Stimulated activated effector memory CD8-positive, alpha-beta T cell treated with anti-CD3 and anti-CD28 coated beads, Interleukin-12 subunit alpha, Interleukin-12 subunit beta, amount 100 ng/mL, for 72 hours (primary cell): ENCODE data around the gene KRT6A.

ENCODE experiments used
- ATAC-seq: fragments of 150-1000 bp; cut with Tn5 transposase; 2 replicates; pipeline ENCODE4 v1.10.0; 2021
- DNase-seq, 2 donors: peaks; one replicate each; pipeline ENCODE4 v3.0.0; 2021 to 2022; ENCODE audit warnings: low spot score in 2 of 2
- H3K27ac Mint-ChIP-seq: one replicate; pipeline ENCODE4 v1.8.0; 2022; ENCODE audit warnings: mild to moderate bottlenecking, mixed read lengths
- H3K36me3 Mint-ChIP-seq: one replicate; pipeline ENCODE4 v1.8.0; 2022; ENCODE audit warnings: mild to moderate bottlenecking, mixed read lengths
- H3K4me1 Mint-ChIP-seq: one replicate; pipeline ENCODE4 v1.8.0; 2022; ENCODE audit warnings: mixed read lengths
- H3K4me3 Mint-ChIP-seq: one replicate; pipeline ENCODE4 v1.8.0; 2022; ENCODE audit warnings: mild to moderate bottlenecking, mixed read lengths
- H3K9me3 Mint-ChIP-seq: one replicate; pipeline ENCODE4 v1.8.0; 2022; ENCODE audit warnings: mixed read lengths

Gene KRT6A

GRCh38 chr12:52439845-52440244 is 53.2 kb downstream of the KRT6A start:
- Mint-ChIP-seq H3K4me1 (no peaks in the 10 kb centered on the region), H3K27ac (no peak overlapping the region), H3K9me3 (no peaks in the 10 kb centered on the region), H3K4me3 (no peak overlapping the region), H3K36me3 (no peaks in the 10 kb centered on the region)
- no peak for ATAC-seq
- no peak for DNase-seq

GRCh38 chr12:52439420-52439819 is 53.6 kb downstream of the KRT6A start:
- no peak for DNase-seq
- Mint-ChIP-seq H3K4me1 (no peaks in the 10 kb centered on the region), H3K4me3 (no peak overlapping the region), H3K27ac (no peak overlapping the region), H3K36me3 (no peaks in the 10 kb centered on the region), H3K9me3 (no peaks in the 10 kb centered on the region)
- ATAC-seq: no peak

DNA sequence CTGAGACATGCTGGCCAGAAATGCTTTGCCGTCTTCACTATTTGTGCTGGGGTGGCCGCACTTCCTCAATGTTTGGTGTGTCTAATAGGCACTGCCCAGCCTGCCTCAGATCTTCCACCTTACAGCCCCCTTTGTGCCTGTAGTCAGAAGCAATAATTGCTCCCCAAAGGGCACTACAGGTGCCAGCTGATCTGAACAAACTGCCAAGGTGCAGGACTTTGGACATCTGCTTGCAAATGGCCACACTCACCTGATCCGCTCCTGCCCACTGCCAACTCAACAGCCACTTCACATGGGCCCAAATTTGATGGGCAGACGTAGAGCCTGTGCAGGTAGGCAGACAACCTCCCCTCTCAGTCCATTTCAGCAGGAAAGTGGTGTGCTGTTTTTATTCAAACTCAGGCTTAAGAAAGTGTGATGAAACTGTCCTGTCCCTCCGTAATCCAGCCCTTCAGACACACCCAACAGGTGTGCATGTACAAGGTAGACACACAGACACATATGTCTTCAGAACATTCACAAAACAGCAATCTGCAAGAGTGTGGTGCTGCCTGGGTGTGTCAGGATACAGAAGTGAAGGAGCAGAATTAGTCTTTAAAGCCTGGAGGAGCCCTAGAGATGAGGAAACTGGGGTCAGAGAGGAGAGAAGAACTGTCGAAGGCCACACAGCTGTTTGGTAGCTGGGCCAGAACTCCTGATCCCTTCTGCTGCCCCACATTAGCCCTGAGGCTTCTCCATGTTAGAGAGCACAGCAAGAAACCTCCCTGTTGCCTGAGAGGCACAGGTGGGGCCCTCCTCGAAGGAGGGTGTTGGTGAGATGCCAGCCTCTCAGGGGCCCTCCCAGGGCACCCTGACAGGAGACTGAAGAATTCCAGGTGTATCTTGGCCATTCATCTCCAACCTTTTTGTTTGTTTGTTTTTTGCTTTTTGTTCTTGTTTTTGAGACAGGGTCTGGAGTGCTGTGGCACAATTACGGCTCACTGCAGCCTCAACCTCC is 54.5 kb downstream of the KRT6A start:
- no peak for ATAC-seq
- H3K4me1 Mint-ChIP-seq: no peaks in the 10 kb centered on the region

GRCh38 chr12:52437508-52437907 is 55.5 kb downstream of the KRT6A start:
- ATAC-seq: no peak

More for the DNA sequence above, 54.5 kb downstream of the KRT6A start:
- H3K27ac Mint-ChIP-seq: no peak overlapping the region
- H3K36me3 Mint-ChIP-seq: no peaks in the 10 kb centered on the region
- no peaks in the 10 kb centered on the region for H3K9me3 Mint-ChIP-seq
- H3K4me3 Mint-ChIP-seq: no peak overlapping the region
- DNase-seq: no peak

More at GRCh38 chr12:52437508-52437907, 55.5 kb downstream of the KRT6A start:
- H3K9me3 Mint-ChIP-seq: no peaks in the 10 kb centered on the region
- no peaks in the 10 kb centered on the region for H3K36me3 Mint-ChIP-seq
- DNase-seq: no peak
- no peak overlapping the region for H3K4me3 Mint-ChIP-seq
- H3K27ac Mint-ChIP-seq: no peak overlapping the region
- no peaks in the 10 kb centered on the region for H3K4me1 Mint-ChIP-seq
